Panc1 (cell line): Measurements from ENCODE around the gene C1orf74.

ENCODE experiments used
- TCF7L2 ChIP-seq: IDR thresholded peaks from 2 replicates; pipeline ENCODE4 v1.6.1; 2011; ENCODE audit warnings: mild to moderate bottlenecking, low read depth, low read length, inconsistent platforms
- TF ChIP-seq, protein P1 (sequence below): fragments of 450-650 bp; IDR thresholded peaks from 2 replicates; pipeline ENCODE4 v1.5.1; 2017; ENCODE audit warnings: mild to moderate bottlenecking
- TF ChIP-seq, protein P2 (sequence below), 2 experiments: IDR thresholded peaks; 2 replicates each; pipeline ENCODE4 v1.6.1; 2011 to 2012; ENCODE audit warnings: low read depth in 2 of 2, control low read depth in 1 of 2, low read length in 1 of 2, mild to moderate bottlenecking in 1 of 2, moderate library complexity in 1 of 2; ENCODE audit not compliant: insufficient read depth in 1 of 2

DNA sequence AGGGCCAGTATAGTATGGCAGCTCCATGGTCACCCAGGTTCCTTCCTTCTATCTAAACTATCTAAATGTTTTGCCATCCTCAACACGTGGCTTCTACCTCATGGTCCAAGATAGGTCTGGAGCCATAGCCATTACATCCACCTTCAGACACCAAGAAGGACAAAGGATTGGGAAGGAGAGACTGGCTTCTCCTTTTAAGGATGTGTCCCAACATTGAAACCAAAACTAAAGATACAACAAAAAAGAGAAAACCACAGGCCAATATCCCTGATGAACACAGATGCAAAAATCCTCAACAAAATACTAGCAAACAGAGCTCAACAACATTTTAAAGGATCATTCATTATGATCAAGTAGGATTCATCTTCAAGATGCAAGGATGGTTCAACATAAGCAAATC lies 54.9 kb downstream of the C1orf74 start:
- TF ChIP-seq, protein P1, sequence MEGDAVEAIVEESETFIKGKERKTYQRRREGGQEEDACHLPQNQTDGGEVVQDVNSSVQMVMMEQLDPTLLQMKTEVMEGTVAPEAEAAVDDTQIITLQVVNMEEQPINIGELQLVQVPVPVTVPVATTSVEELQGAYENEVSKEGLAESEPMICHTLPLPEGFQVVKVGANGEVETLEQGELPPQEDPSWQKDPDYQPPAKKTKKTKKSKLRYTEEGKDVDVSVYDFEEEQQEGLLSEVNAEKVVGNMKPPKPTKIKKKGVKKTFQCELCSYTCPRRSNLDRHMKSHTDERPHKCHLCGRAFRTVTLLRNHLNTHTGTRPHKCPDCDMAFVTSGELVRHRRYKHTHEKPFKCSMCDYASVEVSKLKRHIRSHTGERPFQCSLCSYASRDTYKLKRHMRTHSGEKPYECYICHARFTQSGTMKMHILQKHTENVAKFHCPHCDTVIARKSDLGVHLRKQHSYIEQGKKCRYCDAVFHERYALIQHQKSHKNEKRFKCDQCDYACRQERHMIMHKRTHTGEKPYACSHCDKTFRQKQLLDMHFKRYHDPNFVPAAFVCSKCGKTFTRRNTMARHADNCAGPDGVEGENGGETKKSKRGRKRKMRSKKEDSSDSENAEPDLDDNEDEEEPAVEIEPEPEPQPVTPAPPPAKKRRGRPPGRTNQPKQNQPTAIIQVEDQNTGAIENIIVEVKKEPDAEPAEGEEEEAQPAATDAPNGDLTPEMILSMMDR = no peak
- TF ChIP-seq TCF7L2 = no peak
- TF ChIP-seq, protein P2, sequence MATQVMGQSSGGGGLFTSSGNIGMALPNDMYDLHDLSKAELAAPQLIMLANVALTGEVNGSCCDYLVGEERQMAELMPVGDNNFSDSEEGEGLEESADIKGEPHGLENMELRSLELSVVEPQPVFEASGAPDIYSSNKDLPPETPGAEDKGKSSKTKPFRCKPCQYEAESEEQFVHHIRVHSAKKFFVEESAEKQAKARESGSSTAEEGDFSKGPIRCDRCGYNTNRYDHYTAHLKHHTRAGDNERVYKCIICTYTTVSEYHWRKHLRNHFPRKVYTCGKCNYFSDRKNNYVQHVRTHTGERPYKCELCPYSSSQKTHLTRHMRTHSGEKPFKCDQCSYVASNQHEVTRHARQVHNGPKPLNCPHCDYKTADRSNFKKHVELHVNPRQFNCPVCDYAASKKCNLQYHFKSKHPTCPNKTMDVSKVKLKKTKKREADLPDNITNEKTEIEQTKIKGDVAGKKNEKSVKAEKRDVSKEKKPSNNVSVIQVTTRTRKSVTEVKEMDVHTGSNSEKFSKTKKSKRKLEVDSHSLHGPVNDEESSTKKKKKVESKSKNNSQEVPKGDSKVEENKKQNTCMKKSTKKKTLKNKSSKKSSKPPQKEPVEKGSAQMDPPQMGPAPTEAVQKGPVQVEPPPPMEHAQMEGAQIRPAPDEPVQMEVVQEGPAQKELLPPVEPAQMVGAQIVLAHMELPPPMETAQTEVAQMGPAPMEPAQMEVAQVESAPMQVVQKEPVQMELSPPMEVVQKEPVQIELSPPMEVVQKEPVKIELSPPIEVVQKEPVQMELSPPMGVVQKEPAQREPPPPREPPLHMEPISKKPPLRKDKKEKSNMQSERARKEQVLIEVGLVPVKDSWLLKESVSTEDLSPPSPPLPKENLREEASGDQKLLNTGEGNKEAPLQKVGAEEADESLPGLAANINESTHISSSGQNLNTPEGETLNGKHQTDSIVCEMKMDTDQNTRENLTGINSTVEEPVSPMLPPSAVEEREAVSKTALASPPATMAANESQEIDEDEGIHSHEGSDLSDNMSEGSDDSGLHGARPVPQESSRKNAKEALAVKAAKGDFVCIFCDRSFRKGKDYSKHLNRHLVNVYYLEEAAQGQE (IDR thresholded peaks at IDR 0.05; ENCODE audit: insufficient read depth in 1 of 2, low read depth in 2 of 2, low read length in 1 of 2) = no peak
